HS-5 (cell line): ENCODE results near the gene BBOX1.
A peak's percentile ranks its signal among the peaks of the same experiment; 100 is the strongest.
"Not testable (repeated sequence)": the region's sequence is repeated elsewhere in the genome, so short reads cannot be mapped to it uniquely, and the experiment has no call there.

Experiments
- DNase-seq: peaks from one replicate; pipeline ENCODE4 v3.0.0-alpha.2; 2012; ENCODE audit warnings: low read depth

BBOX1 gene, protein sequence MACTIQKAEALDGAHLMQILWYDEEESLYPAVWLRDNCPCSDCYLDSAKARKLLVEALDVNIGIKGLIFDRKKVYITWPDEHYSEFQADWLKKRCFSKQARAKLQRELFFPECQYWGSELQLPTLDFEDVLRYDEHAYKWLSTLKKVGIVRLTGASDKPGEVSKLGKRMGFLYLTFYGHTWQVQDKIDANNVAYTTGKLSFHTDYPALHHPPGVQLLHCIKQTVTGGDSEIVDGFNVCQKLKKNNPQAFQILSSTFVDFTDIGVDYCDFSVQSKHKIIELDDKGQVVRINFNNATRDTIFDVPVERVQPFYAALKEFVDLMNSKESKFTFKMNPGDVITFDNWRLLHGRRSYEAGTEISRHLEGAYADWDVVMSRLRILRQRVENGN

DNA sequence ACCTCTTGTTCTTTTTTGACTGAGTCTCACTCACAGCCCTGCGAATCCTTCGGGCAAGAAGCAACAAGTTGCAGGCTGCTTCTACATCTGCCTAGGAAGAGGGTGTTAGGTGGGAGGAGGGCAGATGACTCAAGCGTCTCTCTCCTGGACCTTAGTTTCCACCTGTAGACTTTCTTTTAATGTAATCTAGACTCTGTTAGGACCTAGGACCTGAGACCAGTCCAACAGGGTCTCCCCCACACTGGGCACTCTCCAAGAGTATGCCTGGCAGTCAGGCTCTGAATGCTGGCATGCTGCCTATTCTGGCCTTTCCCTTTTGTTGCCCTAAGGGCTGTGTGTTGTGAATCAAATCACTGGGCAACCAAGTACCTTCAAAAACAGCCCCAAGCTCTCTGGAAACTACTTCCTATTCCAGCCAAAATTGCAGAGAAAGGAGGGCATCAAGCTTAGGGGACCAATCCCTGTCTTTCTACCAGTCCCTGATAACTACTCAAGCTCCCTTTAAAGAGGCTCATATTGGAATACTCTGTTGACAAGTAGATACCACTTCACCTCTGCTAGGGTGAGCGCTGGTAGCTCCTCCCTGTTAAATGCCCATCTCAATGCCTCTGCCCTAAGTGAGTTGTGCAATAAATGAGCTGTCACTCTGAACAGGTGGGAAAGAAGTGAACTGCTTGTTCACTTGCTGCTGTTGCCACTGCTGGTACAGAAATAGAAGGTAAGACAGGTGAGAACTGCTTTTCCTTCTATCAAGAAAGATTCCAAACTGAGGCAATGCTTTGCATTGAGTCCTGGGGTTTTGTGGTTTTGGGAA lies at the start of gene BBOX1:
Gene BBOX1, plus strand, starts transcription at position 514 of the 814 bp plus-strand sequence. CDS start 14,616 bp downstream, outside the sequence.
- DNase-seq, result no peak

DNA sequence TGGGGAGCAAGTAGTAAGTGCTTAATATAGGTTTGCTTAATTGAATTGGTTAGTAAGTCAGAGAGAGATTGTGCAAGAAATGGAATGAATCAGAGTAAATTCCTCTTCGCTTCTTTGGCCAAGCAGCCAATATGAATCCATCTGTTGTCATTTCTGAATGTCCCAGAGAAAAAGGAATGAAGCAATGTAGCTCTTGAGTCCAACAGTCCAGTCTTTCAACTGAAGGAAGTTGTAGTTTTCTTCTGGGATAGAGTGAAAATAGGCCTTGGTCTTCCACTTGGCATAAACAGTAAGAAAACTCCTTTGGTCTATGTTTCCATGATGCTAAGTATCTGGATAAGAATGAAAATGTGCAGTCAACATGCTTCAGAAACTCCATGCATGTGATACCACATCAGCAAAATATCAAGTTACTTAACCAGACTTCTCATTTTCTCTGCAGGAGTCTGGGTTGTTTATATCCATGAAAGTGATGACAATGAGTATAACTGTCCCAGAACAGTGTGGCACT lies 48.5 kb upstream of the BBOX1 start:
- peak; percentile 79 for DNase-seq

GRCh38 chr11:26993965-26994457 lies 46.6 kb upstream of the BBOX1 start, which contains the start of gene FIBIN:
Gene FIBIN, plus strand, starts transcription at chr11:26994112. Its CDS starts 415 bp downstream, at chr11:26994527.
- no peak for DNase-seq

GRCh38 chr11:26994631-26995095 lies 46.0 kb upstream of the BBOX1 start:
- DNase-seq, result no peak

- DNase-seq, result no peak
These were observed 44.7 kb upstream of the BBOX1 start for GRCh38 chr11:26995701-26996460.

DNA sequence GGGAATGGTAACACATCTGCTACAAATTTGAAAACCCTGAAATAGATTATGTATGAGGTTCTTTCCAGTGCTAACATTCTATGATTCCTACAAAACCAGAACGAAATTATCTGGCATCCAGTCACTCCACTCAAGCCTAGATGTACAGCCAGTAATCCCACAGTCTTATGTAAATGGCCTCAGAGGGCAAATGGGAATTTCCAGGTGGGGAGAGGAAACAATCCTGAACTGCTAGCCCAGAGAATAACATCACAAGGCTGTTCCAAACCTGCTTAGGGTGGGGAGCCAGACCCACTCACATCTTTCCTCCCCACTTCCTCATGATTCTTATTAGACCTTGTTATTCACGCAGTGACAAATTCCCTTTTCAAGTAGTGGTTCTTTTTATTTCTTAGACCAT lies 43.2 kb upstream of the BBOX1 start:
- DNase-seq, result no peak

DNA sequence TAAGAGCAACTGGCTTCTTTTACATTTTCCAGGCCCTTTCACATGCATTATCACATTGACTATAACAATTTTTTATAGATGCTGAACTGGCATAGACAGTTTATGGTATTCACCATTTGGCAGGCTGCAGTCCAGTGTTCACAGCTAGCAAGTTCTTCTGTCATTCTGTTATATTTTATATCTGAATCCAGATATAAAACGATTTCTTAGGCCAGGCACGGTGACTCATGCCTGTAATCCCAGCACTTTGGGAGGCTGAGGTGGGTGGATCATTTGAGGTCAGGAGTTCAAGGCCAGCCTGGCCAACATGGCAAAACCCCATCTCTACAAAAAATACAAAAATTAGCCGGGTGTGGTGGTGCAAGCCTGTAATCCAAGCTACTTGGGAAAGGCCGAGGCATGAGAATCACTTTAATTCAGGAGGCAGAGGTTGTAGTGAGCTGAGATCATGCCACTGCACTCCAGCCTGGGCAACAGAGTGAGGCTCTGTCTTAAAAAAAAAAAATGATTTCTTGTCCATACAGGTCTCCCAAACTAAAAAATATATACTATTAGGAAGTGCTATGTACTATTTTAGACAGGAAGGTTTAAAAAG lies 39.4 kb upstream of the BBOX1 start:
- DNase-seq, result not testable (repeated sequence)

DNA sequence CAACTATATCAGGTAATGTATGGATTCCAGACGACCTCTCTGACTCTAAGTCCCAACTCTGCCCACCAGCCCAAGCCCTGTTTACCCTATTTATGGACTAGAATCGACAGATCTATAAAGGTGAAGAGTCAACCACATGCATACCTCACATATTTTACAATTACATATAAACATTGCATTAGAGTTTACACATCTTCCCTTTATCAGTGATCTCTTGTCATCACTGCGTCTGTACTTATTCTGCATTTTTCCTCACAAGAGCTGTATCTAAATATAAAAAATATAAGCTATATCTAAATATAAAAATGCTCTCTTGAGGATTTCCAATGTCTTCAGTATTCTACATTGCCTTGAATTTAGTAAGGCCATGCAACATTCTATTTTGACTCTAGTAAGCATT lies 38.2 kb upstream of the BBOX1 start:
- DNase-seq, result no peak

DNA sequence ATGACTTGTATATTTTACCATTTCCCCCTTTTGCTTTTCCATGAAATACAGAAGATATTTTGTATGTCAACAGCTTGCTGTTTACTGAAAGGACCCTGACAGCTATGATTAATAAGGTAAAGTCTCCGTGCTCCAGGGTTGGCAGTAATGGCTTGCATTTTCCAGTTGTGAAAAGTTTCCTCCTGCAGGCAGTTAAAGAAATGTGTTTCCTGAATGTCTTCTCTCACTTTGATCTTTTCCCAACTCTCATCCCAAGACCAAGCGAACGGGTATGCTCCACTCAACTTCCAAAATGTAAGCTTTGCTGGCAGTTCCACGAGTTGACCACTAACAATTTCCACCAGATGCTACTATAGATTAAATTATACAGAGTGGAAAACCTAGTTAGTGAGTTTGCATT lies 37.8 kb upstream of the BBOX1 start:
- no peak for DNase-seq

GRCh38 chr11:27004103-27004502 lies 36.5 kb upstream of the BBOX1 start:
- no peak for DNase-seq

- no peak for DNase-seq
These were observed 31.6 kb upstream of the BBOX1 start for GRCh38 chr11:27008811-27009535.

GRCh38 chr11:27011560-27012233 lies 28.9 kb upstream of the BBOX1 start:
- no peak for DNase-seq

GRCh38 chr11:27012234-27012921 lies 28.2 kb upstream of the BBOX1 start:
- DNase-seq, result no peak

GRCh38 chr11:27013781-27014361 lies 26.7 kb upstream of the BBOX1 start:
- DNase-seq, result no peak

DNA sequence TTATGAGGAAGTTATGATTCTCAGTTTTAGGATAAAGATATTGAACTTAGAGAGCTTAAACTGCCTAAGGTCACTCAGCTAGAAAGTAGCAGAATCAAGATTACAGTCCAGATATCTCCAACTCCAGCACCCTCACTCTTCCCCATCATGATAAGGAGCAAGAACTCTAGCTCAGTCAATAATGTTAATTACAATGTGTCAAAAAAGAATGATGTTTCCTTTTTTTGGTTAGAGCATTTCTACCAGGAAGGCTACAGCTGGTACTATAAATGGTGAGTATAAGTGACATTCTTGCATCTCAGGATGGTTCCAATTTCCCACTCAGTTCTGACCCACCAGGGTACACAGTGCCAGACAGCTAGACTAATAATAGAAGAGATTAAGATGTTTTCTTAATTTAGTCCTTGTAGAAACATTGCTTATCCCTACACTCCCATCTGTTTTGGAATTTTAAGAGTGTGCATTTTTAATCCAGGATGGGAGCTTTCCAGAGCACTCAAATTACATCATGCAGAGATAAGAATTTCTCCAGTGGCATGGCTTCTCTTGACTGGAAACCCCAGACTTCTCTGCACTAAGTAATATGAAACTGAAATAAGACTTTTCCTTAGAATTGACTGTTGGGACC lies 21.6 kb upstream of the BBOX1 start:
- no peak for DNase-seq

GRCh38 chr11:27020751-27021150 lies 19.9 kb upstream of the BBOX1 start:
- no peak for DNase-seq

GRCh38 chr11:27022659-27023251 lies 17.9 kb upstream of the BBOX1 start:
- no peak for DNase-seq

DNA sequence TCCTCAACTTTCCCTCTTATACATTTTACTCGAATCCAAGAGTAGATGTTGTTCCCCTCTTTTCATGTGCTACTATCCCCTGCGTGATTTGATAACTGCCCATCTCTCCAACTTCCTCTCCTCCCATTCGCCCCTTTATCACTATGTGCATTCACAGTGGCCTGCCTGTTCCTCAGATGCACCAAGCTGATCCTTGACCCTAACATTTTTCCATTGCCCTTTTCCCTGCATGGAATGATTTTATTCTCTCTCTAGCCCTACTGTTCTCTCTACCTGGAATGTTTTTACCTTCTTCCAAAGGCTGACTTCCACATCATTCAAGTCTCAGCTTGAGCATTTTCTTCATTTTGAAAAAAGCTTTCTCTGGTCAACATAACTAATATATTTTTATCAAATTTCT lies 15.8 kb upstream of the BBOX1 start:
- DNase-seq, result no peak
